Endothelial cell of umbilical vein (primary cell): ENCODE results near the gene CSTF2.
A peak's percentile ranks its signal among the peaks of the same experiment; 100 is the strongest.

ENCODE experiments used
- EZH2 ChIP-seq: IDR thresholded peaks from 2 replicates; pipeline ENCODE4 v1.6.1; 2012; ENCODE audit warnings: borderline replicate concordance, low read depth, mild to moderate bottlenecking, moderate library complexity, low read length, inconsistent platforms; ENCODE audit not compliant: severe bottlenecking
- FOS ChIP-seq: IDR thresholded peaks from 2 replicates; pipeline ENCODE4 v1.6.1; 2011; ENCODE audit warnings: mild to moderate bottlenecking, low read length, moderate library complexity, borderline replicate concordance; ENCODE audit not compliant: insufficient read depth
- GATA2 ChIP-seq: IDR thresholded peaks from 2 replicates; pipeline ENCODE4 v1.7.0; 2011; ENCODE audit warnings: low read depth, mild to moderate bottlenecking, moderate library complexity, mixed read lengths, low read length; ENCODE audit not compliant: insufficient read length, insufficient read depth
- JUN ChIP-seq: IDR thresholded peaks from 2 replicates; pipeline ENCODE4 v1.6.1; 2011; ENCODE audit warnings: borderline replicate concordance, low read depth; ENCODE audit not compliant: insufficient read length, insufficient read depth
- MYC ChIP-seq: IDR thresholded peaks from one replicate; pipeline ENCODE4 v1.6.1; 2011; ENCODE audit warnings: mild to moderate bottlenecking, low read depth, low read length
- POLR2A ChIP-seq: IDR thresholded peaks from 2 replicates; pipeline ENCODE4 v1.6.1; 2012; ENCODE audit warnings: low read depth, mild to moderate bottlenecking, control low read depth, low read length
- POLR2AphosphoS5 ChIP-seq: IDR thresholded peaks from 2 replicates; pipeline ENCODE4 v1.6.1; 2012; ENCODE audit warnings: low read depth, mild to moderate bottlenecking, control low read depth, low read length, moderate library complexity; ENCODE audit not compliant: insufficient read depth
- TF ChIP-seq, protein P1 (sequence below), 2 donors: IDR thresholded peaks; 1 replicate in 1 of 2; 2 replicates in 1 of 2; pipeline ENCODE4 v1.5.1; 2011; ENCODE audit warnings: low read length in 2 of 2, mild to moderate bottlenecking in 2 of 2, moderate library complexity in 2 of 2, control low read depth in 1 of 2, inconsistent platforms in 1 of 2, low read depth in 1 of 2; ENCODE audit not compliant: insufficient read depth in 1 of 2; ENCODE audit errors: extremely low read depth in 1 of 2
- TF ChIP-seq, protein P2 (sequence below): IDR thresholded peaks from 2 replicates; pipeline ENCODE4 v1.6.1; 2011; ENCODE audit not compliant: insufficient read depth, insufficient read length

DNA sequence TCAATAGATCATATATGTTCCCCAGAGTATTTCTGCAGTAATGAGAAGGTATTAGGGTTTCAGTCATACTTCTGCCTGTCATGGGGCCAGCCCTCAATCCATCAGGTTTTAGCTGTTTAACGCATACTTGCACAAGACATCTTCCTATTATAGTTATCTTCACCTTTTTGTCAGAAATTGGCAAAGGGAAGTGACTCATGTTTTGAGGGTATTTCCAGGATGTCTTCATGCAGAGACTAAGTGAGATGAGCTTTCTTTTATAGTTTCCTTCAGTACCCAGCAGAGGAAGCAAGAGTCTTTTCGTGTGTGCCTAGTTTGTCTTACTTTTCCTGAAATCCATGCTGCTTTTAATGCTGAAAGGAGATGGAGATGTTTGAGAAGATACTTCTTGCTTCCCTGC lies 9.5 kb downstream of the CSTF2 start:
- TF ChIP-seq POLR2A = no peak
- TF ChIP-seq, protein P1, sequence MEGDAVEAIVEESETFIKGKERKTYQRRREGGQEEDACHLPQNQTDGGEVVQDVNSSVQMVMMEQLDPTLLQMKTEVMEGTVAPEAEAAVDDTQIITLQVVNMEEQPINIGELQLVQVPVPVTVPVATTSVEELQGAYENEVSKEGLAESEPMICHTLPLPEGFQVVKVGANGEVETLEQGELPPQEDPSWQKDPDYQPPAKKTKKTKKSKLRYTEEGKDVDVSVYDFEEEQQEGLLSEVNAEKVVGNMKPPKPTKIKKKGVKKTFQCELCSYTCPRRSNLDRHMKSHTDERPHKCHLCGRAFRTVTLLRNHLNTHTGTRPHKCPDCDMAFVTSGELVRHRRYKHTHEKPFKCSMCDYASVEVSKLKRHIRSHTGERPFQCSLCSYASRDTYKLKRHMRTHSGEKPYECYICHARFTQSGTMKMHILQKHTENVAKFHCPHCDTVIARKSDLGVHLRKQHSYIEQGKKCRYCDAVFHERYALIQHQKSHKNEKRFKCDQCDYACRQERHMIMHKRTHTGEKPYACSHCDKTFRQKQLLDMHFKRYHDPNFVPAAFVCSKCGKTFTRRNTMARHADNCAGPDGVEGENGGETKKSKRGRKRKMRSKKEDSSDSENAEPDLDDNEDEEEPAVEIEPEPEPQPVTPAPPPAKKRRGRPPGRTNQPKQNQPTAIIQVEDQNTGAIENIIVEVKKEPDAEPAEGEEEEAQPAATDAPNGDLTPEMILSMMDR (IDR thresholded peaks at IDR 0.05; ENCODE audit: extremely low read depth in 1 of 2, insufficient read depth in 1 of 2, low read depth in 1 of 2, low read length in 2 of 2) = no peak
- no peak for TF ChIP-seq POLR2AphosphoS5
- TF ChIP-seq FOS = no peak
- TF ChIP-seq MYC = no peak
- no peak for TF ChIP-seq EZH2
- TF ChIP-seq GATA2 = no peak
- peak; percentile 8 for TF ChIP-seq JUN
- TF ChIP-seq, protein P2, sequence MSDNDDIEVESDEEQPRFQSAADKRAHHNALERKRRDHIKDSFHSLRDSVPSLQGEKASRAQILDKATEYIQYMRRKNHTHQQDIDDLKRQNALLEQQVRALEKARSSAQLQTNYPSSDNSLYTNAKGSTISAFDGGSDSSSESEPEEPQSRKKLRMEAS = no peak
